Astrocyte (in vitro differentiated cells and primary cell): ENCODE data around the gene RNF133.

ENCODE experiments used
- EZH2 ChIP-seq: IDR thresholded peaks from 2 replicates; pipeline ENCODE4 v1.6.1; 2012; ENCODE audit warnings: mild to moderate bottlenecking, low read length, inconsistent platforms; ENCODE audit not compliant: insufficient read depth
- TF ChIP-seq, protein P1 (sequence below): IDR thresholded peaks from 2 replicates; pipeline ENCODE4 v1.5.1; 2011; ENCODE audit warnings: low read depth, mild to moderate bottlenecking, inconsistent platforms, low read length, moderate library complexity; ENCODE audit not compliant: insufficient read depth

- no peak for TF ChIP-seq EZH2
- TF ChIP-seq, protein P1, sequence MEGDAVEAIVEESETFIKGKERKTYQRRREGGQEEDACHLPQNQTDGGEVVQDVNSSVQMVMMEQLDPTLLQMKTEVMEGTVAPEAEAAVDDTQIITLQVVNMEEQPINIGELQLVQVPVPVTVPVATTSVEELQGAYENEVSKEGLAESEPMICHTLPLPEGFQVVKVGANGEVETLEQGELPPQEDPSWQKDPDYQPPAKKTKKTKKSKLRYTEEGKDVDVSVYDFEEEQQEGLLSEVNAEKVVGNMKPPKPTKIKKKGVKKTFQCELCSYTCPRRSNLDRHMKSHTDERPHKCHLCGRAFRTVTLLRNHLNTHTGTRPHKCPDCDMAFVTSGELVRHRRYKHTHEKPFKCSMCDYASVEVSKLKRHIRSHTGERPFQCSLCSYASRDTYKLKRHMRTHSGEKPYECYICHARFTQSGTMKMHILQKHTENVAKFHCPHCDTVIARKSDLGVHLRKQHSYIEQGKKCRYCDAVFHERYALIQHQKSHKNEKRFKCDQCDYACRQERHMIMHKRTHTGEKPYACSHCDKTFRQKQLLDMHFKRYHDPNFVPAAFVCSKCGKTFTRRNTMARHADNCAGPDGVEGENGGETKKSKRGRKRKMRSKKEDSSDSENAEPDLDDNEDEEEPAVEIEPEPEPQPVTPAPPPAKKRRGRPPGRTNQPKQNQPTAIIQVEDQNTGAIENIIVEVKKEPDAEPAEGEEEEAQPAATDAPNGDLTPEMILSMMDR = no peak
These were observed 4.2 kb downstream of the RNF133 start for GRCh38 chr7:122694697-122695096.
